Activated CD4-positive, alpha-beta memory T cell treated with anti-CD3 and anti-CD28 coated beads for 36 hours (primary cell): ENCODE measurements around the gene TRDMT1. TPM values are rescaled to one million over a fixed set of nuclear protein-coding genes. Genes with fewer than 3 reads are reported as not detected.

Source experiments
- CTCF ChIA-PET: fragments of 350-600 bp; sonication (Branson Sonifier 250); formaldehyde crosslinking; loops from one replicate; lab custom pipeline; 2021; ENCODE audit warnings: antibody characterized with exemption, inconsistent platforms; lab: Charles Lee
- POLR2A ChIA-PET: fragments of 350-600 bp; sonication (Branson Sonifier 250); formaldehyde crosslinking; loops from one replicate; lab custom pipeline; 2021; ENCODE audit warnings: antibody characterized with exemption; lab: Charles Lee
- DNase-seq: peaks from one replicate; pipeline ENCODE4 v3.0.0-alpha.2; 2020
- H3K27ac Mint-ChIP-seq: one replicate; pipeline ENCODE4 v1.8.0; 2021; ENCODE audit warnings: mixed read lengths
- H3K27me3 Mint-ChIP-seq: one replicate; pipeline ENCODE4 v1.8.0; 2021; ENCODE audit warnings: mixed read lengths
- H3K36me3 Mint-ChIP-seq: one replicate; pipeline ENCODE4 v1.8.0; 2021; ENCODE audit warnings: mixed read lengths
- H3K4me1 Mint-ChIP-seq: one replicate; pipeline ENCODE4 v1.8.0; 2021; ENCODE audit warnings: low read depth, mixed read lengths
- H3K4me3 Mint-ChIP-seq: one replicate; pipeline ENCODE4 v1.8.0; 2021; ENCODE audit warnings: mild to moderate bottlenecking, mixed read lengths
- H3K9me3 Mint-ChIP-seq: one replicate; pipeline ENCODE4 v1.8.0; 2021; ENCODE audit warnings: mixed read lengths
- intact Hi-C: fragments of 100-400 bp; cut with micrococcal nuclease; formaldehyde crosslinking; loops from one replicate; pipeline ENCODE4 v1.15.1; 2023
- total RNA-seq, 2 experiments: library from RNA; stranded (reverse); gene quantifications; one replicate each; pipeline ENCODE4 v1.2.3, GENCODE V29; 2021

The TRDMT1 gene
- 1 to 10 TPM; 5.0 to 5.8 TPM for total RNA-seq

GRCh38 chr10:17200912-17201793 lies at the start of gene TRDMT1:
Gene TRDMT1 (minus strand): TSS chr10:17201672. CDS start chr10:17201634, 38 bp downstream.
- H3K4me3 Mint-ChIP-seq: peak within 1 kb of the TSS; percentile 94
- H3K27me3 Mint-ChIP-seq: no peaks in the 10 kb centered on the region
- peak within 1 kb of the TSS; percentile 91 for H3K27ac Mint-ChIP-seq
- no peaks in the 10 kb centered on the region for H3K9me3 Mint-ChIP-seq
- ChIA-PET CTCF (interaction anchor here (0.8 to 4.0 kb wide), 5 partner anchors 10 to 56 kb away, joined by 3 to 28 read pairs (median 5); partner anchors contain the start of gene VIM), POLR2A (interaction anchor here (0.5 to 3.1 kb wide), 12 partner anchors 13 to 310 kb away, joined by 3 to 50 read pairs (median 4); partner anchors contain the start of gene VIM)
- intact Hi-C loops: loop anchor here (1.0 to 10.0 kb wide), 6 partner anchors 15 to 1454 kb away; partner anchors contain the start of genes ARL5B, NSUN6, PTER and RSU1
- peaks cover 46% of the 10 kb centered on the region for H3K4me1 Mint-ChIP-seq
- no peaks in the 10 kb centered on the region for H3K36me3 Mint-ChIP-seq
- peak; percentile 82 for DNase-seq

GRCh38 chr10:17250736-17251135 lies 49.3 kb upstream of the TRDMT1 start:
- Mint-ChIP-seq H3K27ac (no peak overlapping the region), H3K9me3 (peaks cover 4% of the 10 kb centered on the region), H3K27me3 (no peaks in the 10 kb centered on the region), H3K4me3 (no peak overlapping the region), H3K4me1 (peaks cover 2% of the 10 kb centered on the region), H3K36me3 (no peaks in the 10 kb centered on the region)
- DNase-seq: no peak
- intact Hi-C loops: no loop called here
- ChIA-PET CTCF (interaction anchor here (1.1 kb wide), 2 partner anchors 408 to 423 kb away, joined by 3 to 5 read pairs; no protein-coding TSS in a partner anchor), POLR2A (no interaction called here)

GRCh38 chr10:17249820-17250219 lies 48.3 kb upstream of the TRDMT1 start:
- H3K9me3 Mint-ChIP-seq: peaks cover 4% of the 10 kb centered on the region
- no peaks in the 10 kb centered on the region for H3K27me3 Mint-ChIP-seq
- H3K4me1 Mint-ChIP-seq: no peaks in the 10 kb centered on the region
- ChIA-PET CTCF (interaction anchor here (1.1 kb wide), 2 partner anchors 407 to 422 kb away, joined by 3 to 5 read pairs; no protein-coding TSS in a partner anchor), POLR2A (no interaction called here)
- no peak for DNase-seq
- intact Hi-C loops: no loop called here
- H3K36me3 Mint-ChIP-seq: no peaks in the 10 kb centered on the region
- H3K4me3 Mint-ChIP-seq: no peak overlapping the region
- no peak overlapping the region for H3K27ac Mint-ChIP-seq

GRCh38 chr10:17248964-17249363 lies 47.5 kb upstream of the TRDMT1 start:
- intact Hi-C loops: no loop called here
- H3K27me3 Mint-ChIP-seq: no peaks in the 10 kb centered on the region
- H3K36me3 Mint-ChIP-seq: no peaks in the 10 kb centered on the region
- no peak for DNase-seq
- H3K4me1 Mint-ChIP-seq: no peaks in the 10 kb centered on the region
- ChIA-PET CTCF (no interaction called here), POLR2A (interaction anchor here (0.7 kb wide), 1 partner anchor 48 kb away, joined by 3 read pairs; no protein-coding TSS in a partner anchor)
- H3K9me3 Mint-ChIP-seq: peaks cover 4% of the 10 kb centered on the region
- no peak overlapping the region for H3K4me3 Mint-ChIP-seq
- H3K27ac Mint-ChIP-seq: no peak overlapping the region

GRCh38 chr10:17247210-17247609 lies 45.7 kb upstream of the TRDMT1 start:
- no peak overlapping the region for H3K27ac Mint-ChIP-seq
- intact Hi-C loops: no loop called here
- H3K4me1 Mint-ChIP-seq: no peaks in the 10 kb centered on the region
- CTCF ChIA-PET: interaction anchor here (1.0 kb wide), 1 partner anchor 208 kb away, joined by 3 read pairs; no protein-coding TSS in a partner anchor
- no peaks in the 10 kb centered on the region for H3K27me3 Mint-ChIP-seq
- no peak overlapping the region for H3K4me3 Mint-ChIP-seq
- no peak for DNase-seq
- peaks cover 4% of the 10 kb centered on the region for H3K9me3 Mint-ChIP-seq
- no peaks in the 10 kb centered on the region for H3K36me3 Mint-ChIP-seq
- POLR2A ChIA-PET: no interaction called here

GRCh38 chr10:17244700-17245365 lies 43.4 kb upstream of the TRDMT1 start:
- intact Hi-C loops: no loop called here
- ChIA-PET POLR2A (no interaction called here), CTCF (interaction anchor here (1.7 kb wide), 1 partner anchor 391 kb away, joined by 3 read pairs; no protein-coding TSS in a partner anchor)
- no peak overlapping the region for H3K27ac Mint-ChIP-seq
- DNase-seq: no peak
- peaks cover 2% of the 10 kb centered on the region for H3K4me1 Mint-ChIP-seq
- no peak overlapping the region for H3K4me3 Mint-ChIP-seq
- H3K9me3 Mint-ChIP-seq: peaks cover 4% of the 10 kb centered on the region
- H3K36me3 Mint-ChIP-seq: no peaks in the 10 kb centered on the region
- H3K27me3 Mint-ChIP-seq: no peaks in the 10 kb centered on the region

- POLR2A ChIA-PET: interaction anchor here (0.6 to 0.9 kb wide), 3 partner anchors 14 to 715 kb away, joined by 4 to 5 read pairs (median 5); partner anchors contain the start of gene VIM
- DNase-seq: no peak
- Mint-ChIP-seq H3K27ac (no peak overlapping the region), H3K4me1 (peaks cover 3% of the 10 kb centered on the region), H3K36me3 (peaks cover 2% of the 10 kb centered on the region), H3K4me3 (no peak overlapping the region), H3K27me3 (no peaks in the 10 kb centered on the region), H3K9me3 (no peaks in the 10 kb centered on the region)
- intact Hi-C loops: no loop called here
- CTCF ChIA-PET: interaction anchor here (3.0 kb wide), 1 partner anchor 15 kb away, joined by 8 read pairs; no protein-coding TSS in a partner anchor
These were observed 40.3 kb upstream of the TRDMT1 start for GRCh38 chr10:17241611-17242333.

GRCh38 chr10:17240616-17241015 lies 39.1 kb upstream of the TRDMT1 start:
- intact Hi-C loops: no loop called here
- DNase-seq: no peak
- ChIA-PET CTCF (interaction anchor here (3.0 kb wide), 1 partner anchor 16 kb away, joined by 8 read pairs; no protein-coding TSS in a partner anchor), POLR2A (no interaction called here)
- Mint-ChIP-seq H3K9me3 (no peaks in the 10 kb centered on the region), H3K27ac (no peak overlapping the region), H3K36me3 (peaks cover 14% of the 10 kb centered on the region), H3K27me3 (no peaks in the 10 kb centered on the region), H3K4me3 (no peak overlapping the region), H3K4me1 (peaks cover 13% of the 10 kb centered on the region)

GRCh38 chr10:17240096-17240495 lies 38.6 kb upstream of the TRDMT1 start:
- Mint-ChIP-seq H3K4me3 (no peak overlapping the region), H3K36me3 (peaks cover 19% of the 10 kb centered on the region), H3K4me1 (peaks cover 16% of the 10 kb centered on the region), H3K27ac (no peak overlapping the region), H3K9me3 (no peaks in the 10 kb centered on the region), H3K27me3 (no peaks in the 10 kb centered on the region)
- intact Hi-C loops: no loop called here
- no peak for DNase-seq
- ChIA-PET CTCF (no interaction called here), POLR2A (no interaction called here)

- Mint-ChIP-seq H3K4me1 (peaks cover 22% of the 10 kb centered on the region), H3K9me3 (no peaks in the 10 kb centered on the region), H3K27me3 (no peaks in the 10 kb centered on the region), H3K36me3 (peaks cover 25% of the 10 kb centered on the region), H3K4me3 (no peak overlapping the region), H3K27ac (no peak overlapping the region)
- ChIA-PET CTCF (no interaction called here), POLR2A (no interaction called here)
- no peak for DNase-seq
- intact Hi-C loops: no loop called here
These were observed 38.0 kb upstream of the TRDMT1 start for GRCh38 chr10:17239345-17240085.
